WTC11 (cell line): ENCODE measurements around the gene CRAT.

Experiments
- CBFB ChIP-seq: sonication (generic); formaldehyde crosslinking; IDR thresholded peaks from 2 replicates; pipeline ENCODE4 v1.8.1; 2022; ENCODE audit warnings: mild to moderate bottlenecking, low read depth, missing genetic modification reagents
- CREB1 ChIP-seq: sonication (generic); formaldehyde crosslinking; IDR thresholded peaks from 2 replicates; pipeline ENCODE4 v1.8.0; 2023; ENCODE audit warnings: mild to moderate bottlenecking, missing genetic modification reagents
- CTCF ChIP-seq: fragments of 200-600 bp; IDR thresholded peaks from 2 replicates; pipeline ENCODE4 v1.8.0; 2022; ENCODE audit warnings: antibody characterized with exemption
- HMGXB4 ChIP-seq: sonication (generic); formaldehyde crosslinking; IDR thresholded peaks from 2 replicates; pipeline ENCODE4 v1.8.1; 2023; ENCODE audit warnings: mild to moderate bottlenecking, moderate library complexity, missing genetic modification reagents
- SP1 ChIP-seq: sonication (generic); formaldehyde crosslinking; conservative IDR thresholded peaks from 2 replicates; pipeline ENCODE4 v1.8.1; 2022; ENCODE audit warnings: missing genetic modification reagents

GRCh38 chr9:129080601-129081387 is 29.8 kb downstream of the CRAT start, which contains the start of gene DOLPP1:
- TF ChIP-seq CTCF (no peak), SP1 (CRISPR knock-in tag) (no peak; the same call in 1 of the 2 replicates), HMGXB4 (no peak), CREB1 (CRISPR knock-in tag) (no peak), CBFB (CRISPR knock-in tag) (no peak)
